ENCODE data around the gene CDK4.

CDK4 gene

DNA sequence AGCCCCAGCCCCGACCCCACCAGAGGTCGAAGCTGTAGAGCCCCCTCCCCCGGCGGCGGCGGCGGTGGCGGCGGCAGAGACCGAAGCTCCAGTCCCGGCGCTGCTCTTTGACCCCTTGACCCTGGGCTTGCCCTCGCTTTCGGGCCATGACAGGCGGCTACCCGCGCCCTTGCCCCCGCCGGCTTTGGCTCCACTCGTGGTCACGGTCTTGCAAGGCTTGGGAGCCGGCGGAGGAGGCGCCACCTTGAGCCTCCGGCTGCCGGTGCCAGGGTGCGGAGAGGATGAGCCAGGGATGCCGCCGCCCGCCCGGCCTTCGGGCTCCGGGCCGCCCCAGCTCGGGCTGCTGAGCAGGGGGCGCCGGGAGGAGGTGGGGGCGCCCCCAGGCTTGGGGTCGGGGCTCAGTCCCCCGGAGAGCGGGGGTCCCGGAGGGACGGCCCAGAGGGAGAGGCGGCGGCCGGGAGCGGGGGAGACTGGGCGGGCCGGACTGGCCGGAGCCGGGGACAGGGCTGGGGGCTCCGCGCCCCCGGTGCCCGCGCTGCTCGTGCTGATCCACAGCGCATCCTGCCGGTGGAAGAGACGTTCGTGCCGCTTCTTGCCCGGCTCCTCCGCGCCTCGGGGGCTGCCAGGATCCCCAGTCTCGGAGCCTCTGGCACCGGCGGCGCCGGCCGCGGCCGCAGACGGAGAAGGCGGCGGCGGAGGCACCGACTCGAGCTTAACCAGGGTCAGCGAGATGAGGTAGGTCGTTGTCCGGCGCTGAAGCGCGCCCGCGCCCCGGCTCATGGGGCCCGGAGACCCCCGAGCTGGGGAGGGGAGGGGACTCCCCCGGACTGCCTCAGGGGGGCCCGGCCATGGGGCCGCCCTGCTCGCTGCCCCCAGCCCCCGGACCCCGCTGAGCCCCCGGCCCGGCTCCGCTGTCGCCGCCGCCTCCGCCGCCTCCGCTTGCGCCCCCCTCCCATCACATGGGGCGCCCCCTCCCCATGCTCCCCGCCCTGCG, 14.3 kb downstream of the CDK4 start:
- FAIRE-seq: no peak

DNA sequence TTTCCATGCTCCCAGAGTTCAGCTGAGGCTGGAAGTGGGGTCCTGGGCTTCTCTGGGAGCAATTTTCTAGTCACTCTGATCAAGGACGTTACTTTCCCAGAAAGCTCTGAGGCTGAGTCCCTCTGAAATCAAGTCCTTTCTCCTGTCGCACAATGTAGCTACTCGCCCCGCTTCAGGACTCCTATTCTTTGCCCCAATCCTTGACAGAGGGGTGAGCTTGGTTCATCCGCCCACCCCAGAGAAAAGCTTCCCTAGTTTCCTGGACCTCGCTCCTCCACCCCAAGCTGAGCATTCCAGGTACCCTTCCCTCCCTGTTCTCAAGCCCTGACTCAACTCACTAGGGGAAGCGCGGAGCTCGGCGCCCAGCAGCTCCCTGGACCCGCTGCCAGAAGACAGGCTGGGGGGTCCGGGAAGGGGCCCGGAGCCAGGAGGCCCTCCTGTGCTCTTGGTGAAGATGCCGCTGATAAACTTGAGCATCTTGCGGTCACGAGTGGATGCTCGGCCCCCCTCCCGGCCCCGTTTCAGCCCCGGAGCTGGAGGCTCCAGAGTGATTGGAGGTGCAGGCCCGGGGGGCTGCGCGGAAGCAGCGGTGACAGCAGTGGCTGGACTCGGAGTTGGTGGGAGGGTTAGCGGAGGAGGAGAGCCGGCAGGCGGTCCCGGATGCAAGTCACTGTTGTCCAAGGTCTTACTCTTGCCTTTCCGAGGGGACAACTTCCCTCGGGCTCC, 15.2 kb downstream of the CDK4 start:
- no peak for FAIRE-seq

DNA sequence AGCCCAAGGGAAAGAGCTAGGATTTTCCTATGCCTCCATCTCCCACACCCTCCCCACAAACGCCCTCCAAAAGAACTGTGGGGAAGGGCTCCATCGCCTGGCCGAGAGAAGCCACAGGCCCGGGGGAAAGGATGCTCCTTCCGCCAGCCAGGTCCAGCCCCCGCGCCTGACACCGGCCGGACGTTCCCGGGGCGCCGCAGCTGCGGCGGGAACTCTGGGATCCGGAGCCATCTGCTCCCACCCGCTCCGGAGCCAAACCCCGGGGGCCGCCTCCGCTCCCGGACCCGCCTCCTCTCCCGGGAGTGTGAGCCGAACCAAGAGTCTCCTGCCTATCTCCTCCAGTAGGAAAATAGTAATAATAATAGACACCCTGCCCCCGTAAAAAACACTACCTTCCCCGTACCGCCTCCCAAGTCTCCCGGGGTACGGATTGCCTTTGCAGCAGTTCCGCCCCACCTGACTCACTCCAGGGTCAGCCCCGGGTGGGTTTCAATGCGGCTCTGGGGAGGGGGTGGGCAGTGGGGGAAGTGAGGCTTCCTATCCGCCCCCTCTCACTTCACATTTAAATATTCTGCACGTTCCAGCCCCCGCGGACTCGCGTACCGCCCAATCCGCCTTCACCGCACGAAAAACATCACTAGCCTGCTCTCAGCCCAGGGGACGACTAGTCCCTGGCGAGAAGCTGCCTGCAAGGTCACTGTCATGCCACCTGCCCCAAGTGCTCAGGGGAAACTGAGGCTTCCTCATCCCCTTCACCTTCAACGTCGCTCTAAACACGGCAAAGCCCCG, 16.0 kb downstream of the CDK4 start:
- no peak for FAIRE-seq

DNA sequence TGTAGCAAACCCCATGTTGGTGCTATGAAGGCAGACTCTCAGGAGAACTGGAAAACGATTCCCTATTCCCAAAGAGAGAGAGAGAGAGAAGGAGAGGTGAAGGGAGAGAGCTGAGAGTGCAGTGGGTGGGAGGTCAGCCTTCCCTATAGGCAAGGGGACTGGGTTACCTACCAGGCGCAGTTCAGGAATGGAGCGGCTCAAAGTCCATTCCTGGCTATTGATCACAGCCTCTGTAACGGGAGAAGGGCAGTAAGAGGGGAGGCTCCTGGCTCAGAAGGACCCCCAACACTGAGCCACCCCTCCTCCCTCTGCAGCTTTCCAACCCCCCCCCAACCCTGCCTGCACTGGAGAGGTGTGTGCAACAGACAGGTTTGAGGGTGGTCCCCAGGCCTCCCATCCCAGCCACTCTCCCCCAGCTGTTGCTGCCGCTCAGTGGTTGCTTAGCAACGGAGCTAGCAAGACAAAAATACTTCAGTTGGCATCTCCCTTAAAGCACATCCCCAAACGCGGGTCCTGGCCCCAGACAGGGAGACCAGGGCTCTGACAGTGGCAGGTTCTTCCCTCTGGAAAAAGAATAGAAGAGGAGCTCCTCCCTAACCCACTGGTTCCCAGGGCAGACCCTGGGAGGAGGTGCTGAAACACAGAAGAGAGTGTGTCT, 16.8 kb downstream of the CDK4 start:
- FAIRE-seq: no peak

DNA sequence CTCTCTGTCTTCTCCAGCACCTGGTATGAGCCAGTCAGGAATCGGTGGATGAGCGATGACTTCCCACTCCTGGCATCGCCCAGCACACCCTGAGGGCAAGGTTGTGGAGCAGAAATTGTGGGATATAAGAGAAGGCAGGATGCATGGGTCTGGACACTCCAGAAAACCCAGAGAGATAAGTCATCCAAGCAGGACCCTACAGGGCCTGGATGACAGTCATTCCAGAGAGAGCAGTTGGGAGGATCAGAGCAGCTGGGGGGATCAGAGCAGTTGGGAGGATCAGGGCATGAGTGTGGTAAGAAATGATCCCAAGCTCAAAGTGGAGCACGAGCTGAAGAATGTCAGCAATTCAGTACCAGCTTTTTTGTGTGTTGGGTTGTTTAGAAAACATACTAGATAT, 17.5 kb downstream of the CDK4 start:
- FAIRE-seq: no peak

DNA sequence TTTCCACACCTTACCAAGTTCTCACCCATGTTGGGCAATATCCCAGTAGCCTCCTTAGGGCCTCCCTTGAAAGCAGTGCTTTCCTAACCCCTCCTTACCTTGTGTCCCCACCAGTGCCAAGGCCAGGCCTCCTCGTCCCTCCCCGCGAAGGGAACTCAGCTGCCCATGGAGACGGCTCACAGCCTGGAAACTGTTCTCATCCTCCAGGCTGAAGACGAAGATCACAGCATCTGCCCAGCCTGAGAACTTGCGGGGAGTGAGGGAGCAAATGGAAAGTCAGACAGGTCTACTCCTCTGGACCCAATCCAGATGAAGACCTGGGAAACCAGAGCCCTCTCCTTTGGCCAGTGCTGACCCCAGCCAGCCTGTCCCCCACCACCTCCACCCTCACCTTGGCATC, 18.2 kb downstream of the CDK4 start:
- FAIRE-seq: no peak

DNA sequence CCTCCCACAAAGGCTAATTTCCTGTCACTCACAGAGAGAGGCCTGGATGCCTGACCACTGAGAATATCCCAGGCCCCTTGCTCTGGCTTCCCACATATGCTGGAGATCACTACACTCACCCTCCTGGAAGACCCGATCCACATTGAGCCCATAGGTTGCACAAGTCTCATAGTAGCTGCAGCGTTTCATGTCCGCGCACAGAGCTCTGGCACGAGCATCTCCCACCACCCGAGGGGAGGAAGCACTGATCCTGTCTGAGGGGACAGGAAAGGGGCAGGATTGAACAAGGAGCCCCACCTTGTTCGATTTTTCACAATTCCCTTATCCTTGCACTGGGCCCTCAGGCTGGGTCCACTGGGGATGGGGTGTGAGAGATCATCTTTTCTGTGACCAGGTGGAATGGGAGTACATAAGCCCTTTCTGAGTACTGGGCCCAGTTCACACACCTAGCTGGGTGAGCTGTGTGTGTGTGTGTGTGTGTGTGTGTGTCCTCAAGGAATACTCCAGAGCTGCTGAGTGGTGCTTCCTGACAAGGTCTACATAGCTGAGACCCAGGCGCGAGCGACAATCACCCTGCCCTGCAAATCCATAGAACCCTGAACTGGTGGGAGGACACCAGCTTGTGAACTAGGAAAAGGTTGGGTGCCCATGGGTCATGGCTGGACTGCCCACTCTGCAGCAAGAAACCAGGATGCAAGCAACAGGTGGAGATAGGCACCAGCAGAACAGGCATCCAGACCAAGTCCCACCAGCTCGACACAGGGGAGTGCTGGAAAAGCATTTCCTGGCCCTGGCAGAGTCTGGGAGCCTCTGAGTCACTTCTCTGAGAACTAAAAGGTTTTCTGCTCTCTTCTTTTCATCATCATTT, 19.1 kb downstream of the CDK4 start:
- no peak for FAIRE-seq

DNA sequence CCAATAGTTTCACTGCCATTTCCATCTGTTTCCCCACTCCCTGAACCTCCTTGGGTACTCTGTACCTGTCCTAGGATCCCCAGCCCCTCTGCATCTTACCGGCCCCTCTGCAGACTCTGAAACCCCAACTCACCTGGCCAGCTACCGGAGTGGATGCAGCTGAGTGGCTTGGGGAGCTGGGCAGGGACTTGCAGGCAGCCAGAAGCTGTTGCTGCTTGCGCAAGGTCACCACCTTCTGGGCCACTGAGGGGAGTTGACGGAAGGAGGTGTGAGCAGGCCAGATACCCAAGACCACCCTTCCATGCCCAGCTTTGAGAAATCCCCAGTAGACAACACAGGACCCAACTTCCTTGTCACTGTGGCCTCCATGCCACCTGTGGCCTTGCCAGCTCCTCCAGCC, 19.8 kb downstream of the CDK4 start:
- FAIRE-seq: no peak

DNA sequence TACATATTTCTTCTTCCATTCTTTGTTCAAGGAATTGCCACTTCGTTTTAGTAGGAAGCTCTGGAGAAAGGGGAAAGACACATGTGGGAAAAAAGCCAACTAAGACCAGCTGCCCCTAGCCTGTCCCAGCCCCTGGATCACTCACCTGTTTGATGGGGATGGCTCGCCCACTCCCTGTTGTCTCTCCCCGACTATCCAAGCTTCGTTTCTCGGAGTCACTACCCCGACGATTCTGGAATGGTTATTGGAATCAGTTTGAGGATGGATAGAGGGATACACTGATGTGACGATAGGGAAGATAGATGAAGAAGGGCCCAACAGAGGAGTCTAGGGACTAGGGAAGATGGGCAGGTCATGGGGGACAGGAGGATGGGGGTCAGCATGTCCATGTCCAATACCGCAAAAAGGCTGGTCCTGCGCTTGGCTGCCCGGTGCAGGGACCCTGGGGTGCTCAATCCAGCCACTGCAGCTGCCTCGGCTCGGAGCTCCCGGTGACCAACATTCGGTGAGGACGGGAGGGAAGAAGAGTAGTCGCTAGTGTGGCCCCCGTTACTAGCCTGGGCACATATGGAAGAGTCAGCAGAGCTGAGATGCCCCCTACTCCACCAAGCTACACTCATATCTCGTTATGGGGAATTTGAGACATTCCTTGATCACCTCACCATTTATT, 20.6 kb downstream of the CDK4 start:
- FAIRE-seq: no peak

DNA sequence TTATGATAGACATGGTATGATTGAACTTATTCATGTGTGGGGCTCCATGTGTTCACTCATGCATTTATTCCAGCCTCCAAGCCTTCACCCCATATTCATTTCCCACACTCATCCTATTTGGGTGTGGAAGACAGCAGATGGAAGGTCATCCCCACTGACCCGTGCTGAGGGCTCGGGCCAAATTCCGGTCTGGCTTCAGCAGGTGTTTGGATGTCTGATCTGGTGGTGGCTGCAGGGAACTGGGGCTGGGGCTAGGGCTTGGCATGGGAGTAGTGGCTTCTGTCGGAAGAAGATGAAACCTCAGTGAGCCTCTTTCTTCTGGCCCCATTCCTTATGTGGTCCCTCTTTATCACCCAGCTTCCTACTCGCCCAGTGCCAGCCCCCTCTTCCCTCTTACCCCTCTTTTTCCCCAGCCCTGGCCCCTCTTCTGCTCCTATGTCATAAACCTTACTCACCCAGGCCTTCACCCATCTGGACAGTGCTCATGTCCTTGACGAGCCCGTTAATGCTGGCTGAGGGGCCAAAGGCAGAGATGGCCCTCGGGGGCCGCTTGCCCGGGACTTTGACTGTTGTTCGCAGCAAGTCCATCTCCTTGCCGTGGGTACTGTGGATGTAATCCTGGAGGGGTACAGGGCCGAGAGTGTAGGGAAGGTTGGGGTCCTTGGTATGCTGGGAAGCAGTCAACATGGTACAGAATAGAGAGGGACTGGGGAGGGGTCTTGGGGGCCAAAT, 21.6 kb downstream of the CDK4 start:
- no peak for FAIRE-seq

DNA sequence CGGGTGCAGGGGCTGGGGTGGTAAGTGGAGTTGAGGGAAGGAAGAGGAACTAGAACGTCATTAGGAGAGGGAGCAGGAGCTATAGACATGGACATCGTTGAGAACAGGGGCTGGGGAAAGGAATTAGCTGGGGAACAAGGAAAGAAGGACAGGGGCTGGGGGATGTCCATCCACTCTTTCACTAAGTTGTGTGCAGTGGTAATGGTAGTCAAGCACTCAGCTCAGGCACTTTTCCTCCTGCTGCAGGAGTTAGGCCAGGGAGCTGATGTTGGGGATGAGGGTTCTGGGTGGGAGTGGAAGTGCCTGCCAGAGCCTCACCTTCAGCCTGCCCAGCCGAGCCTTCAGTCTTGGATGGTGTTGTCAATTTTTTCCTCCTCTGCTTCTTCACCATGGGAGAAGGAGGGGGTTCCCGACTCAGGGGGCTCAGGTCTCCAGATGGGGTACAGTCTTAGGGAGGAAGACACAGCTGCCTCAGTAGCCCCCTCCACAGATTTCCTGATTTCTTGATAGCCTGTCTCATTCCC, 22.7 kb downstream of the CDK4 start:
- no peak for FAIRE-seq

DNA sequence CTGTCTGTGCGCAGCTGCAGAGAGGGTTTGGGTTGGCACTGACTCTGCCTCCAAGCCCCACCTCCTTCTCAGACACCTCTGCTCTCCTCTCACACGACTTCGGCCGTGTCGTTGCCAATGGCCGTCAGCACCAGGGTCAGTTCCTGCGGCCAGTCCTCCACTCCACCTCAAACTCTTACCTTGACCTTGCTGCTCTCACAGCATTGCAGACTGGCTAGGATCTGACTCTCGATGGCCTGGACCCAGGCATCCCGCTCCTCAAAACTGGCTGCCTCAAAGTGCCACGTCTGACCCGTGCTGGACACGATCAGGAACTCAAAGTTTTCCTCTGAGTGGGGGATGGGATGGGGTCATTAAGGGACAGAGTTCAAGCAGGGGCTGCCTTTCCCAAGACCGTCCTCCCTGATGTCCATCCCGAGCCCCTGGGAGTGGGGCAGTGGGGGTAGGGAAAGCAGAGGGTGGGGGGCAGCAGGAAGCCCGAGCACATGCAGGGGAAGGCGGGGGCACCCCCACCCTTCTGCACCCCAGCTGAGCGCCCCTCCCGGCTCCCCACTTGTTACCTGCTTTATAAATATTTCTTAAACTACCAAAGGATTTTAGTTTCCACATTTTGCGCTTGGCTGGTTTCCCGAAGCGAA, 24.2 kb downstream of the CDK4 start:
- FAIRE-seq: no peak

DNA sequence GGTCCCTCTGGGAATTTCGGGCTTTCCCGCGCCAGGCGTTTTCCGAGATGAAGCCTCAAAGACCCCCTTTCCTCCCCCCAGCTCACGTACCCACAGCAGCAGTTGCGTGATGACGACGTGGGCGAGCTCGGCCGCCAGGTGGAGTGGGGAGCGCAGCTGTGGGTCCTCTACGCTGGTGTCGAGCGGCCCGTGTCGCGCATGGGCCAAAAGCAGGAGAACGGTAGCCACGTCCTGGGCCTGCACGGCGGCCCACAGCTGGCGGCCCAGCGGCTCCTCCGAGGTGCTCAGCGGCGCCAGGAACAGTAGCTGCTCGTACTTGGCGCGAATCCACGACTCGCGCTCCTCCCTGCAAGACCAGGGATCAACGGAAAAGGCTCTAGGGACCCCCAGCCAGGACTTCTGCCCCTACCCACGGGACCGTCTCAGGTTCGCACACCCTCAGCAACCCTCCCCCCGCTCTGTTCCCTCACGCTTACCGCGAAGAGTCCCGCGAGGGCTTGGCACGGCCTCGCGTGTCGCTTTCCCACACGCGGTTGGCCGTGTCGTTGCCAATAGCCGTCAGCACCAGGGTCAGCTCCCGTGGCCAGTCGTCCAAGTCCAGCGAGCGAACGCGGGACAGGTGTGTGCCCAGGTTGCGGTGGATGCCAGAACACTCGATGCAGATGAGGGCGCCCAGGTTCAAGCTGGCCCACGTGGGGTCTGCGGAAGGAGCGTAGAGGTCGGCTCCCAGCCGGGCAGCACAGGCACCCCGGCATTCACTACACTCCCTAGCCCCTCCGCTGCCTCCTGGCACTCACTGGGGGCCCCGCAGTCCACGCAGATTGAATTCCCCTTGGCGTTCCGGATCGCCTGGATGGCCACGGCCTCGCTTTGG, 25.0 kb downstream of the CDK4 start:
- no peak for FAIRE-seq

DNA sequence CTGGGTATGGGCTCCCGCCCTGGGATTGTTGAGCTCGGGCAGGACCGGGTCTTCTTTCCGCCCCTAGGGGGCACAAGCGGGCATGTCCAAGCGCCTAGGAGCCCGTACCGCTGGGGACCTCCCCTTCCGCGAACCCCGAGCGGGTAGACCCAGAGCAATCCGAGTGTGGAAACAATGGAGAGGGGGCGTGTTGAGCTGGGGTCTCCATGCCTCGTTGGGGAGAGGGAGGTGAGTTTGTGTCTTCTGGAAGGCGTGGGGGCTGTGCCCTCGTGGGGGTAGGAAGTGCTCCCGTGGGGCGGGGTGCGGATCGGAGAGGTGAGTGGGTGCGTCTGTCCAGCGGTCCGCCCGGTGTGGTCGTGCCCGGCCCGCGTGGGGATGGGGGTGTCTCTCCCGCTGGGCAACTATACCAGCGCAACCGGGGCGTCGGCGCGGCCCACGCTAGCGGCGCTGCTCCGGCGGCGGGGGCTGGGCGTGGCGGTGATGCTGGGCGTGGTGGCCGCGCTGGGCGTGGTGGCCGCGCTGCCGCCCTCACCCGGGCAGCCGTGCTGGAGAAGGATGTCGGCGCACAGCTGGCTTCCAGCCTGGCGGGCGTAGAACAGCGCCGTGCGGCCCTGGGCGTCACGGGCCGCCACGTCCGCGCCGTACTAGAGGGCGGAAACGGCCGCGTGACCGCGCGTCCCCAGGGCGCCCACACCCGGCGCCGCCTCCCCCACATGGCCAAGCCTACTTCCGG, 25.8 kb downstream of the CDK4 start:
- no peak for FAIRE-seq

DNA sequence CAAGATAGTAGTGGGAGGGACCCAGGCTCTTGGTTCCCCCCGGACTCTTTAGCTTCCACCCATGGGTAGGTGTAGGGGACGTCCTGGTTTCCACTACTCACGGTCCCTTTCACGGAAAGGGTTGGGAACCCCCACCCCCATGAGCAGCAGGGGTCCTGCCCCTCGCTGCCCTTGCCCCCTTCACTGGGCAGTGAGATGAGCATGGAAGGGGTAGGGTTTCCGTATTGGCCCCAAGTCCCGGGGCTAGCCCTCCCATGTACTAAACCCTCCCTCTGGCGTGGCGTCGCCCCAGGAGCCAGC, 26.3 kb downstream of the CDK4 start:
- no peak for FAIRE-seq

DNA sequence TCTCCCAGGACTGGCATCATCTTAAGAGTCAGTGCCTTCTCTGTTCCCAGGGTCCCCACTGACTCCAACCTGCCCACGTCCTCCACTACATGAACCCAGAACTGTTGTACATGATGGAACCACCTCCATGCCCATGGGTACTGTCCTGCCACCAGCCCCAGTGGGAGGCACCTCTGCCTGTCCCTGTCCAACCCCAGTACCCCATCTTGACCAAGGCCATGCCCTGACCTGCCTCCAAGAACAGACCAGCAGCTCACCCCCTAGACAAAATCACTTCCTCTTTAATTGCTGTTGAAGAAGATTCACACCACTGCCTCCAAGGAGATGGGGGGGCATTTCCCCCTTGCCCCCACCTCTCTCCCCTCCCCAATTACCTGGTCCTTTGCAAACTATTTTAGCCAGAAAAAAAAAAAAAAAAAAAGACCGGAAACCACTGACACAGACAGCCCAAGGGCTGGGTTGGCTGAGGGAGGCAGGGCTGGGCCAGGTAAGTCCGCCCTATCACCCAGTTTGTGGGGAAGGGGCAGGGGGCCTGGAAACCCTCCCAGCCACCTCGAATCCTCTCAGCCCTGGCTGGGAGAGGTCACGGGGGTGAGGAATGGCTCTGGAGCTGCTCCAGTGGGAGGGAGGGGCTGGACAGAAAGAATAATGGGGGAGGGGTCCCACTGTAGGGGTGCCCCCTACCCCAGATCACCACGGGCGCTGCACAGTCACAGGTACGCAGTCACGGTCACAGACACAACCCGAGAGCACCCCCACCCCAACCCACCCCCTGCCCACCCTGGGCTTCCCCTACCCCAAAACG, 27.0 kb downstream of the CDK4 start:
- FAIRE-seq: no peak

All from endometrium (tissue), 2 donors.